Lower lobe of right lung (tissue), 2 donors: ENCODE results near the gene YEATS2. TPM values are rescaled to one million over a fixed set of nuclear protein-coding genes. Genes with fewer than 3 reads are reported as not detected.

ENCODE experiments used
- ATAC-seq, 2 donors: fragments of 200-7000 bp; cut with Tn5 transposase; one replicate each; pipeline ENCODE4 v1.9.1; 2020 to 2022; ENCODE audit warnings: mild to moderate bottlenecking in 2 of 2, moderate library complexity in 2 of 2
- DNase-seq: peaks from one replicate; pipeline ENCODE4 v3.0.0-alpha.2; 2020
- H3K27ac ChIP-seq: fragments of 200-600 bp; one replicate; pipeline ENCODE4 v1.8.0; 2022
- H3K27me3 ChIP-seq: fragments of 200-600 bp; one replicate; pipeline ENCODE4 v1.8.0; 2022; ENCODE audit warnings: low read depth
- H3K36me3 ChIP-seq: fragments of 200-600 bp; one replicate; pipeline ENCODE4 v1.8.0; 2022; ENCODE audit warnings: mild to moderate bottlenecking
- H3K4me1 ChIP-seq: fragments of 200-600 bp; one replicate; pipeline ENCODE4 v1.8.0; 2022
- H3K4me3 ChIP-seq: fragments of 200-600 bp; one replicate; pipeline ENCODE4 v1.8.0; 2022; ENCODE audit warnings: mild to moderate bottlenecking
- H3K9me3 ChIP-seq: fragments of 200-600 bp; one replicate; pipeline ENCODE4 v1.8.0; 2022
- intact Hi-C: fragments of 100-400 bp; cut with DNase I; formaldehyde crosslinking; loops from one replicate; pipeline ENCODE4 v1.11.0; 2022
- total RNA-seq: library from RNA; stranded (reverse); fragmentation: NEBNext Ultra II Directional; extraction: Animal tissue kit (Norgen Biotek cat#: 25700); gene quantifications from one replicate; pipeline ENCODE4 v1.2.1, GENCODE V29; 2021
- TF ChIP-seq, protein P1 (sequence below): fragments of 200-600 bp; IDR thresholded peaks from one replicate; pipeline ENCODE4 v1.8.0; 2022; ENCODE audit warnings: antibody characterized with exemption, mild to moderate bottlenecking
- donor health status: DM: no; HTN: yes; CAD: no; lungs with severe emphysema.

The YEATS2 gene
- total RNA-seq, 1 donor from 2014 or later: 29.0 TPM

- H3K27ac ChIP-seq: no peak within 1 kb of the TSS
- DNase-seq: no peak
- intact Hi-C loops: no loop called here
Observed at GRCh38 chr3:183825456-183826161, 128.0 kb downstream of the YEATS2 start, which contains the start of gene MAP6D1. Gene MAP6D1 (minus strand): TSS chr3:183825577. CDS start chr3:183825547, 30 bp downstream.

DNA sequence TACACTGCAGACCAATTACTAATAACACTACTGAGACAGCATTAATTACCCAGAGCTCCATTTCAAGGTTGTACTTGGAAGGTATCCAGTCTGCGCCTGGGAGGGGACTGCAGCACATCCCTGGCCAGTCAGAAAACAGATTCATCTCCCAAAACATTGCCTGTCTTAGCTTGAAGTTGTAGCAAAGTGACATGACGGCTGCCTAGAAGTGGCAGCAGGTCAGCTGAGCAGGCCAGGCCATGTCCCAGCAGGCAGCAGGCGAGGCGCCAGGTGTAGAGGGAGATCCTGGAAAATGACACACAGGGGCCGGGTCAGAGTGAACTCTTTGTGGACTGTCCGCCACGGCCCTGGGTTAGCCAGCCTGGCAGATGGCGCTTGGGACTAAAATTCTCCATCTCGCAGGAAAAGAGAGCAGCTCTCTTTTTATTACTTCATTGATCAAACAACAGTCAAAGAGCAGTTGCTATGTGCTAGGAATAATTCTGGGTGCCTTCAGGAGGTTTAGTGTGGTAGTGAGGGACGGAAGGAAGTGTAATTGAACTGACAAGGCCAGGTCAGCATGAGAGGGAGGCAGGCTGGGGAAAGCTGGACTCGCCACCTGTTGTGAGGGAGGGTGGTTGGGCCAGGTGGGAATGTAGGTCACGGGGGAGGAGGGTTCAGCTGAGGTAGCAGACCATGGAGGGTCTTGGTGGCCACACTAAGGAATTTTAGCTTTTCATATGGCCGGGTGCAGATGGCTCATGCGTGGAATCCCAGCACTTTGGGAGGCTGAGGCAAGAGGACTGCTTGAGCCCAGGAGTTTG, 129.1 kb downstream of the YEATS2 start:
- no peaks in the 10 kb centered on the region for H3K9me3 ChIP-seq
- intact Hi-C loops: no loop called here
- ATAC-seq: no peak

More at GRCh38 chr3:183825456-183826161, 128.0 kb downstream of the YEATS2 start, which contains the start of gene MAP6D1:
- H3K4me1 ChIP-seq: peaks cover 20% of the 10 kb centered on the region
- H3K9me3 ChIP-seq: no peaks in the 10 kb centered on the region
- peak within 1 kb of the TSS; percentile 67 for H3K4me3 ChIP-seq
- H3K27me3 ChIP-seq: no peaks in the 10 kb centered on the region
- TF ChIP-seq, protein P1, sequence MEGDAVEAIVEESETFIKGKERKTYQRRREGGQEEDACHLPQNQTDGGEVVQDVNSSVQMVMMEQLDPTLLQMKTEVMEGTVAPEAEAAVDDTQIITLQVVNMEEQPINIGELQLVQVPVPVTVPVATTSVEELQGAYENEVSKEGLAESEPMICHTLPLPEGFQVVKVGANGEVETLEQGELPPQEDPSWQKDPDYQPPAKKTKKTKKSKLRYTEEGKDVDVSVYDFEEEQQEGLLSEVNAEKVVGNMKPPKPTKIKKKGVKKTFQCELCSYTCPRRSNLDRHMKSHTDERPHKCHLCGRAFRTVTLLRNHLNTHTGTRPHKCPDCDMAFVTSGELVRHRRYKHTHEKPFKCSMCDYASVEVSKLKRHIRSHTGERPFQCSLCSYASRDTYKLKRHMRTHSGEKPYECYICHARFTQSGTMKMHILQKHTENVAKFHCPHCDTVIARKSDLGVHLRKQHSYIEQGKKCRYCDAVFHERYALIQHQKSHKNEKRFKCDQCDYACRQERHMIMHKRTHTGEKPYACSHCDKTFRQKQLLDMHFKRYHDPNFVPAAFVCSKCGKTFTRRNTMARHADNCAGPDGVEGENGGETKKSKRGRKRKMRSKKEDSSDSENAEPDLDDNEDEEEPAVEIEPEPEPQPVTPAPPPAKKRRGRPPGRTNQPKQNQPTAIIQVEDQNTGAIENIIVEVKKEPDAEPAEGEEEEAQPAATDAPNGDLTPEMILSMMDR: peak; percentile 24
- H3K36me3 ChIP-seq: peaks cover 28% of the 10 kb centered on the region
- peak; percentile 63 to 68 for ATAC-seq

DNA sequence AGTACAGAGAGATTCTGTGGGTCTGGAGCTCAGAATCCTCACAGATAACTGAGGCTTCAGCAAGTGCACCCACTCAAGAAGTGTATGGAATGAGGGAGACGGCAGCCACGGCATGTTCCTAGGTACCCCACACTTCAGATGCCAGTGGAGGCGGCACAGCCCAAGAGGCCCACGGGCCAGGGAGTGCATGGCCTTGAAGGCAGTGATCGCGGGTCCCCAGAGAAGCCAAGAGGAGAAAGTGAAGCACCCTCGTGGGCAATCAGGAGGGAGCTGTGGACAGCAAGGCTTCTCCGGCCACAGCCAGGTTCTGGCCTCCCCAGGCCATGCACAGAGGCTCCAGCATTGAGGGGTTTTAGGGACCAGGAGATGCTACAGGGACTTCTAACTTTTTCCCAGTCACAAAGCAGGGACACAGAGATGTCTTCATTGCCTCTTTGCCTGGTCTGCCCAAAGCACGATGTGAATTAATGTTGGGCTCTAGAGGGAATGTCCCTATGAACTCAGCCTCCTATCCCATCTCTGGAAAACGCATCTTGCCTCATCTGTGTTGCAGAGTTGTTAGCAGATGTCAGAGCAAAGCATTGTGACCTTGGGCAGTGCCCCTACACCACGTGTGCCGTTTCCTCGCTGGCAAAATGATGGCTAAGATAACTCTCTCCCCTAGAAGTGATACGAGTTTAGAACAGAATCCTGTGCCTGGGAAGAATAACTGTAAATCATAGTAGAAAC, 130.4 kb downstream of the YEATS2 start:
- intact Hi-C loops: no loop called here
- no peak for DNase-seq

More for the DNA sequence above, 129.1 kb downstream of the YEATS2 start:
- Histone ChIP-seq H3K27ac (no peak overlapping the region), H3K4me3 (no peak overlapping the region), H3K27me3 (no peaks in the 10 kb centered on the region), H3K36me3 (peaks cover 38% of the 10 kb centered on the region), H3K4me1 (peaks cover 20% of the 10 kb centered on the region)
- TF ChIP-seq, protein P1: no peak
- no peak for DNase-seq

GRCh38 chr3:183828538-183828870, 130.9 kb downstream of the YEATS2 start:
- Histone ChIP-seq H3K9me3 (no peaks in the 10 kb centered on the region), H3K27ac (no peak overlapping the region), H3K36me3 (peaks cover 57% of the 10 kb centered on the region), H3K4me3 (no peak overlapping the region), H3K4me1 (peaks cover 20% of the 10 kb centered on the region), H3K27me3 (no peaks in the 10 kb centered on the region)
- no peak for ATAC-seq
- TF ChIP-seq, protein P1: no peak
- no peak for DNase-seq
- intact Hi-C loops: no loop called here

More for the DNA sequence above, 130.4 kb downstream of the YEATS2 start:
- TF ChIP-seq, protein P1: no peak
- H3K4me3 ChIP-seq: no peak overlapping the region
- no peaks in the 10 kb centered on the region for H3K9me3 ChIP-seq
- no peak for ATAC-seq
- H3K36me3 ChIP-seq: peaks cover 52% of the 10 kb centered on the region
- no peaks in the 10 kb centered on the region for H3K27me3 ChIP-seq
- no peak overlapping the region for H3K27ac ChIP-seq
- H3K4me1 ChIP-seq: peaks cover 20% of the 10 kb centered on the region

DNA sequence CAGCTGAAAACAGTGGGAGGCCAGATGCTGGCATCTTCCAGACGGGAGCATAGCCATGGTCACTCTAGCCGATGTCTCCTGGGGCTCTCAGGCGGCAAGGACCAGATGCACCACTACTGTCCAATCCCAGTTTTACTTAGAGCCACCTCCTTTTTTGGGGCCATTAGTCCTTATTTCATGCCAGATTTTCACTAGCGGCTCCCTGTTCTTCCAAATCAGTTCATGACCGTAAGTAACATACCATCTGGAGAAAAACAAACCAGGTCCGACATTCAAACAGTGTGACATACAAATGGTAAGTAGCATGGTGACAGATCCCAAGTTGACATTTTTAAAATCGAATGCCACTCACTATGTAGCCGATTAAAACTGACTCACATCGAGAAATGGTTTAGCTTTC, 131.9 kb downstream of the YEATS2 start:
- Histone ChIP-seq H3K4me3 (no peak overlapping the region), H3K36me3 (peaks cover 66% of the 10 kb centered on the region), H3K4me1 (peaks cover 12% of the 10 kb centered on the region), H3K27ac (no peak overlapping the region), H3K27me3 (no peaks in the 10 kb centered on the region), H3K9me3 (no peaks in the 10 kb centered on the region)
- DNase-seq: no peak
- ATAC-seq: no peak
- intact Hi-C loops: no loop called here
- TF ChIP-seq, protein P1: no peak
